CD4-positive, alpha-beta T cell (primary cell): ENCODE results near the gene RGS17. TPM values are rescaled to one million over a fixed set of nuclear protein-coding genes. Genes with fewer than 3 reads are reported as not detected.
A peak's percentile ranks its signal among the peaks of the same experiment; 100 is the strongest.

Source experiments
- ATAC-seq: fragments of 200-7000 bp; cut with Tn5 transposase; one replicate; pipeline ENCODE4 v1.10.0; 2022; ENCODE audit warnings: mild to moderate bottlenecking; ENCODE audit not compliant: poor library complexity
- CTCF ChIA-PET: fragments of 350-600 bp; sonication (Branson Sonifier 250); formaldehyde crosslinking; loops from one replicate; lab custom pipeline; 2021; ENCODE audit warnings: antibody characterized with exemption, inconsistent platforms; lab: Charles Lee
- POLR2A ChIA-PET: fragments of 350-600 bp; sonication (Branson Sonifier 250); formaldehyde crosslinking; loops from one replicate; lab custom pipeline; 2021; ENCODE audit warnings: antibody characterized with exemption, inconsistent platforms; lab: Charles Lee
- DNase-seq, 14 experiments: peaks; one replicate each; pipeline ENCODE4 v3.0.0-alpha.2; 2013 to 2020; ENCODE audit warnings: mixed read lengths in 2 of 14
- H3K27ac ChIP-seq, 2 donors: one replicate each; pipeline versions ENCODE4 v1.5.1 to v1.7.0; 2013; ENCODE audit warnings: low read length in 2 of 2, low read depth in 1 of 2, mild to moderate bottlenecking in 1 of 2
- H3K27me3 ChIP-seq, 2 experiments: 1 replicate in 1 of 2; 2 replicates in 1 of 2; pipeline versions ENCODE4 v1.6.1 to v1.7.0; 2013; ENCODE audit warnings: low read length in 2 of 2, control low read depth in 1 of 2, mild to moderate bottlenecking in 1 of 2, moderate library complexity in 1 of 2; ENCODE audit not compliant: insufficient read depth in 2 of 2, control insufficient read depth in 1 of 2
- H3K36me3 ChIP-seq: one replicate; pipeline ENCODE4 v1.6.1; 2013; ENCODE audit warnings: low read length, control low read depth; ENCODE audit not compliant: insufficient read depth
- H3K4me1 ChIP-seq: one replicate; pipeline ENCODE4 v1.6.1; 2013; ENCODE audit warnings: low read length, control low read depth; ENCODE audit not compliant: insufficient read depth
- H3K4me3 ChIP-seq: one replicate; pipeline ENCODE4 v1.5.1; 2013; ENCODE audit warnings: mild to moderate bottlenecking, low read length, moderate library complexity
- H3K9me3 ChIP-seq, 2 experiments: 1 replicate in 1 of 2; 2 replicates in 1 of 2; pipeline versions ENCODE4 v1.6.1 to v1.7.0; 2013; ENCODE audit warnings: low read length in 2 of 2, mild to moderate bottlenecking in 2 of 2, control low read depth in 1 of 2, moderate library complexity in 1 of 2; ENCODE audit not compliant: control insufficient read depth in 1 of 2, insufficient read depth in 1 of 2
- H3K27ac Mint-ChIP-seq: one replicate; pipeline ENCODE4 v1.8.0; 2020; ENCODE audit warnings: mixed read lengths
- H3K27me3 Mint-ChIP-seq: one replicate; pipeline ENCODE4 v1.8.0; 2021; ENCODE audit warnings: mixed read lengths
- H3K36me3 Mint-ChIP-seq: one replicate; pipeline ENCODE4 v1.8.0; 2021; ENCODE audit warnings: low read depth, mixed read lengths
- H3K4me1 Mint-ChIP-seq: one replicate; pipeline ENCODE4 v1.8.0; 2021; ENCODE audit warnings: low read depth, mixed read lengths
- H3K4me3 Mint-ChIP-seq: one replicate; pipeline ENCODE4 v1.8.0; 2020; ENCODE audit warnings: mild to moderate bottlenecking, mixed read lengths
- H3K9me3 Mint-ChIP-seq: one replicate; pipeline ENCODE4 v1.8.0; 2020; ENCODE audit warnings: mixed read lengths
- CTCF ChIP-seq: fragments of 200-600 bp; IDR thresholded peaks from one replicate; pipeline ENCODE4 v1.8.0; 2022; ENCODE audit warnings: antibody characterized with exemption, mild to moderate bottlenecking
- intact Hi-C, 2 experiments: fragments of 100-400 bp; cut with DNase I in 1 of 2; cut with micrococcal nuclease in 1 of 2; formaldehyde crosslinking; loops; one replicate each; pipeline versions ENCODE4 v1.15.1 to v1.9.0; 2023 to 2025; cut with DNase I, micrococcal nuclease
- total RNA-seq, 174 experiments: library from RNA in 2 of 174; stranded (reverse) in 2 of 174; gene quantifications; one replicate each; pipeline ENCODE4 v1.2.3 and lab custom pipeline; 2021 to 2026

Gene RGS17
- total RNA-seq, 2 experiments from 2014 or later, result not detected

- H3K4me3 Mint-ChIP-seq, result peak overlapping the region; percentile 99
- H3K4me1 Mint-ChIP-seq, result peaks cover 54% of the 10 kb centered on the region
- no peaks in the 10 kb centered on the region for H3K27me3 Mint-ChIP-seq
- no peak overlapping the region for H3K27ac ChIP-seq
- ChIA-PET POLR2A (interaction anchor here (0.8 to 1.7 kb wide), 4 partner anchors 12 to 1592 kb away, joined by 3 to 6 read pairs (median 4); partner anchors contain the start of gene MTRF1L), CTCF (no interaction called here)
- H3K4me3 ChIP-seq, result peak overlapping the region; percentile 97
- no peaks in the 10 kb centered on the region for H3K36me3 ChIP-seq
- DNase-seq, result peak in 4 of 14 experiments; percentile 2 to 35 (median 14)
- no peak for ATAC-seq
- peak overlapping the region; percentile 47 for H3K27ac Mint-ChIP-seq
- peaks cover 16% of the 10 kb centered on the region for H3K36me3 Mint-ChIP-seq
- peaks cover 34% of the 10 kb centered on the region for H3K4me1 ChIP-seq
- TF ChIP-seq CTCF, result no peak
- intact Hi-C loops, result loop anchor here (2.0 to 10.0 kb wide), 3 partner anchors 21 to 1597 kb away; partner anchors contain the start of gene MTRF1L (in 1 of the 2)
- no peaks in the 10 kb centered on the region for H3K9me3 ChIP-seq
- no peaks in the 10 kb centered on the region for H3K27me3 ChIP-seq
- no peaks in the 10 kb centered on the region for H3K9me3 Mint-ChIP-seq
Observed at GRCh38 chr6:152981989-152982903, 148.8 kb downstream of the RGS17 start.

GRCh38 chr6:152981219-152981618 lies 149.9 kb downstream of the RGS17 start:
- H3K27ac Mint-ChIP-seq, result no peak overlapping the region
- peak overlapping the region; percentile 72 for H3K4me3 Mint-ChIP-seq
- intact Hi-C loops, result loop anchor here in 1 of 2 experiments (5.0 to 10.0 kb wide), 2 partner anchors 679 to 1596 kb away; no protein-coding TSS in a partner anchor
- no peak for TF ChIP-seq CTCF
- peaks cover 20% of the 10 kb centered on the region for H3K36me3 Mint-ChIP-seq
- ATAC-seq (no peak), DNase-seq (no peak)
- Histone ChIP-seq H3K9me3 (no peaks in the 10 kb centered on the region), H3K27ac (no peak overlapping the region), H3K4me3 (no peak overlapping the region), H3K36me3 (no peaks in the 10 kb centered on the region), H3K27me3 (no peaks in the 10 kb centered on the region), H3K4me1 (peaks cover 34% of the 10 kb centered on the region)
- ChIA-PET CTCF (no interaction called here), POLR2A (no interaction called here)
- no peaks in the 10 kb centered on the region for H3K27me3 Mint-ChIP-seq
- peaks cover 60% of the 10 kb centered on the region for H3K4me1 Mint-ChIP-seq
- no peaks in the 10 kb centered on the region for H3K9me3 Mint-ChIP-seq

- H3K4me3 ChIP-seq, result no peak overlapping the region
- no peak for DNase-seq
- H3K4me1 Mint-ChIP-seq, result peaks cover 65% of the 10 kb centered on the region
- H3K36me3 Mint-ChIP-seq, result peaks cover 21% of the 10 kb centered on the region
- H3K9me3 ChIP-seq, result no peaks in the 10 kb centered on the region
- no peak for TF ChIP-seq CTCF
- no peaks in the 10 kb centered on the region for H3K27me3 ChIP-seq
- no peaks in the 10 kb centered on the region for H3K27me3 Mint-ChIP-seq
- no peak for ATAC-seq
- ChIA-PET POLR2A (no interaction called here), CTCF (no interaction called here)
- peaks cover 34% of the 10 kb centered on the region for H3K4me1 ChIP-seq
- H3K27ac ChIP-seq, result no peak overlapping the region
- H3K4me3 Mint-ChIP-seq, result peak overlapping the region; percentile 72
- no peaks in the 10 kb centered on the region for H3K36me3 ChIP-seq
- H3K9me3 Mint-ChIP-seq, result no peaks in the 10 kb centered on the region
- H3K27ac Mint-ChIP-seq, result no peak overlapping the region
- intact Hi-C loops, result loop anchor here in 1 of 2 experiments (5.0 to 10.0 kb wide), 2 partner anchors 678 to 1596 kb away; no protein-coding TSS in a partner anchor
Observed at GRCh38 chr6:152980656-152981055, 150.4 kb downstream of the RGS17 start.
